B cell (primary cell): ENCODE data around the gene CYP2A13. TPM values are rescaled to one million over a fixed set of nuclear protein-coding genes. Genes with fewer than 3 reads are reported as not detected.

ENCODE experiments used
- polyA plus RNA-seq: library from polyadenylated mRNA; depleted of rRNA; stranded (reverse); fragments of >200 nt; gene quantifications from 2 replicates; pipeline ENCODE4 v1.2.3, GENCODE V29; 2012
- total RNA-seq, 2 donors: library from RNA; stranded (reverse); fragments of 120-200 nt in 1 of 2; gene quantifications; 1 replicate in 1 of 2; 2 replicates in 1 of 2; pipeline versions ENCODE4 v1.2.3 to v1.2.4, GENCODE V29; 2013 to 2022

Gene CYP2A13
- total and polyA plus RNA-seq, 2 donors (not counting 1 experiment from before 2014, with no cell fraction given), result not detected

Other genes with a start within 250 kb of the CYP2A13 start
- not detected in 2 replicates for gene CYP2A6, start 238.0 kb upstream of the CYP2A13 start, total RNA-seq
- gene CYP2A6, start 238.0 kb upstream of the CYP2A13 start, polyA plus RNA-seq, result not detected in 2 replicates
- gene CYP2A7, start 206.2 kb upstream of the CYP2A13 start, total RNA-seq, result not detected in 2 replicates
- gene CYP2A7, start 206.2 kb upstream of the CYP2A13 start, polyA plus RNA-seq, result not detected in 2 replicates
- gene CYP2B6, start 97.2 kb upstream of the CYP2A13 start, total RNA-seq, result not detected in 2 replicates
- not detected in 2 replicates for gene CYP2B6, start 97.2 kb upstream of the CYP2A13 start, polyA plus RNA-seq
- not detected in 2 replicates for gene CYP2F1, start 26.0 kb downstream of the CYP2A13 start, total RNA-seq
- gene CYP2F1, start 26.0 kb downstream of the CYP2A13 start, polyA plus RNA-seq, result 0.04 TPM in 1 of 2 replicates, not detected in the other
- gene CYP2S1, start 104.8 kb downstream of the CYP2A13 start, total RNA-seq, result not detected in 2 replicates
- gene CYP2S1, start 104.8 kb downstream of the CYP2A13 start, polyA plus RNA-seq, result 0.09 and 0.12 TPM in 2 replicates
- not detected in 2 replicates for gene AXL, start 130.8 kb downstream of the CYP2A13 start, total RNA-seq
- not detected in 2 replicates for gene AXL, start 130.8 kb downstream of the CYP2A13 start, polyA plus RNA-seq
- 273 and 274 TPM in 2 replicates for gene HNRNPUL1, start 175.9 kb downstream of the CYP2A13 start, total RNA-seq
- 47.2 and 60.7 TPM in 2 replicates for gene HNRNPUL1, start 175.9 kb downstream of the CYP2A13 start, polyA plus RNA-seq
- 68.3 and 78.3 TPM in 2 replicates for gene CCDC97, start 221.7 kb downstream of the CYP2A13 start, total RNA-seq
- 9.9 and 16.3 TPM in 2 replicates for gene CCDC97, start 221.7 kb downstream of the CYP2A13 start, polyA plus RNA-seq